K562 (cell line): ENCODE measurements around the gene PDCD10. TPM values are rescaled to one million over a fixed set of nuclear protein-coding genes. Genes with fewer than 3 reads are reported as not detected.

Source experiments
- DACH1 ChIP-seq: fragments of 450-650 bp; IDR thresholded peaks from 2 replicates; pipeline ENCODE4 v1.6.1; 2018; ENCODE audit not compliant: partially characterized antibody
- KDM4B ChIP-seq, 2 experiments: fragments of 450-650 bp in 1 of 2; sonication (generic) in 1 of 2; IDR thresholded peaks; 2 replicates each; pipeline ENCODE4 v1.6.1; 2016 to 2017; ENCODE audit warnings: borderline replicate concordance in 2 of 2, antibody characterized with exemption in 1 of 2, low read depth in 1 of 2, mild to moderate bottlenecking in 1 of 2
- LARP7 ChIP-seq: fragments of 450-650 bp; IDR thresholded peaks from 2 replicates; pipeline ENCODE4 v1.6.1; 2016
- LCOR ChIP-seq: sonication (generic); formaldehyde crosslinking; IDR thresholded peaks from 2 replicates; pipeline ENCODE4 v1.8.0; 2022; ENCODE audit warnings: mild to moderate bottlenecking, missing genetic modification reagents
- MECOM ChIP-seq: fragments of 250-450 bp; sonication (Bioruptor Pico); IDR thresholded peaks from 2 replicates; pipeline ENCODE4 v1.8.0; 2022; ENCODE audit warnings: inconsistent platforms
- MIER1 ChIP-seq: fragments of 450-650 bp; IDR thresholded peaks from 2 replicates; pipeline ENCODE4 v1.6.1; 2016; ENCODE audit warnings: antibody characterized with exemption, mild to moderate bottlenecking, low read depth
- MXI1 ChIP-seq: IDR thresholded peaks from 2 replicates; pipeline ENCODE4 v1.6.1; 2011; ENCODE audit warnings: low read depth, mild to moderate bottlenecking, improper control_type of control experiment, low read length
- PATZ1 ChIP-seq: fragments of 250-450 bp; sonication (Bioruptor Pico); IDR thresholded peaks from 2 replicates; pipeline ENCODE4 v1.5.0; 2020; ENCODE audit warnings: mild to moderate bottlenecking, borderline replicate concordance
- PCBP1 ChIP-seq: fragments of 200-400 bp; formaldehyde crosslinking; IDR thresholded peaks from 2 replicates; pipeline ENCODE4 v1.6.1; 2018; ENCODE audit warnings: mild to moderate bottlenecking, low read depth, low read length; ENCODE audit not compliant: poor library complexity, severe bottlenecking
- PCBP2 ChIP-seq: fragments of 200-400 bp; formaldehyde crosslinking; IDR thresholded peaks from 2 replicates; pipeline ENCODE4 v1.6.1; 2018; ENCODE audit warnings: low read length, low read depth, mild to moderate bottlenecking, moderate library complexity; ENCODE audit not compliant: poor library complexity, severe bottlenecking
- PHB ChIP-seq: fragments of 250-450 bp; sonication (Bioruptor Pico); IDR thresholded peaks from 2 replicates; pipeline ENCODE4 v1.5.0; 2021
- PHTF2 ChIP-seq: fragments of 250-450 bp; sonication (Bioruptor Pico); IDR thresholded peaks from 2 replicates; pipeline ENCODE4 v1.5.0; 2021; ENCODE audit warnings: mild to moderate bottlenecking
- PURB ChIP-seq: sonication (generic); formaldehyde crosslinking; IDR thresholded peaks from 2 replicates; pipeline ENCODE4 v1.9.0; 2021; ENCODE audit warnings: low read depth, mild to moderate bottlenecking, missing genetic modification reagents
- RBM34 ChIP-seq: fragments of 200-400 bp; formaldehyde crosslinking; IDR thresholded peaks from 2 replicates; pipeline ENCODE4 v1.6.1; 2018; ENCODE audit warnings: low read length, borderline replicate concordance; ENCODE audit not compliant: insufficient read depth
- SMARCE1 ChIP-seq: fragments of 450-650 bp; IDR thresholded peaks from 2 replicates; pipeline ENCODE4 v1.7.1; 2016; ENCODE audit warnings: mild to moderate bottlenecking
- SP1 ChIP-seq: sonication (generic); formaldehyde crosslinking; IDR thresholded peaks from 2 replicates; pipeline ENCODE4 v1.8.1; 2022; ENCODE audit warnings: mild to moderate bottlenecking, missing genetic modification reagents
- ZBTB1 ChIP-seq: sonication (generic); formaldehyde crosslinking; IDR thresholded peaks from 2 replicates; pipeline ENCODE4 v1.8.1; 2023; ENCODE audit warnings: missing genetic modification reagents, low read depth, mild to moderate bottlenecking, borderline replicate concordance
- ZBTB12 ChIP-seq: fragments of 250-450 bp; sonication (Bioruptor Pico); IDR thresholded peaks from 2 replicates; pipeline ENCODE4 v1.4.0; 2020
- ZC3H8 ChIP-seq: fragments of 450-650 bp; IDR thresholded peaks from 2 replicates; pipeline ENCODE4 v1.6.1; 2017
- ZFPM2 ChIP-seq: fragments of 250-450 bp; sonication (Bioruptor Pico); IDR thresholded peaks from 2 replicates; pipeline ENCODE4 v1.5.1; 2022; ENCODE audit warnings: mild to moderate bottlenecking
- ZNF408 ChIP-seq: fragments of 250-450 bp; sonication (Bioruptor Pico); IDR thresholded peaks from 2 replicates; pipeline ENCODE4 v1.4.0; 2020; ENCODE audit warnings: low read depth, mild to moderate bottlenecking, moderate library complexity
- ZNF77 ChIP-seq: fragments of 250-450 bp; sonication (Bioruptor Pico); IDR thresholded peaks from 2 replicates; pipeline ENCODE4 v1.5.0; 2020
- polyA plus RNA-seq, 8 experiments: library from polyadenylated mRNA; depleted of rRNA in 4 of 8; stranded (reverse) in 5 of 8; unstranded in 3 of 8; fragments of >200 nt; fragmentation: Nextera tagmentation in 2 of 8; fragmentation: Illumina TruSeq in 1 of 8; extraction: Ambion mirVana in 2 of 8; extraction: Trizol in 1 of 8; gene quantifications; 2 replicates each; pipeline versions ENCODE4 v1.2.1 to v1.2.3, GENCODE V29; 2011 to 2014; ENCODE audit warnings: inconsistent platforms in 1 of 8, missing spikeins in 1 of 8
- total RNA-seq, 7 experiments: library from RNA; depleted of rRNA in 6 of 7; stranded (reverse); fragments of >200 nt in 6 of 7; fragmentation: Illumina TruSeq in 2 of 7; extraction: Trizol in 2 of 7; gene quantifications; 2 replicates each; pipeline versions ENCODE4 v1.2.1 to v1.2.3, GENCODE V29; 2011 to 2021; ENCODE audit warnings: low replicate concordance in 1 of 7
- TF ChIP-seq, protein P1 (sequence below): fragments of 450-650 bp; IDR thresholded peaks from 2 replicates; pipeline ENCODE4 v1.7.0; 2016; ENCODE audit warnings: borderline replicate concordance
- TF ChIP-seq, protein P2 (sequence below): sonication (generic); formaldehyde crosslinking; IDR thresholded peaks from 2 replicates; pipeline ENCODE4 v1.4.0; 2020; ENCODE audit warnings: mild to moderate bottlenecking, missing genetic modification reagents

The PDCD10 gene
- total and polyA plus RNA-seq, 9 of the 15 experiments (the other 6 are each of a cell fraction or from before 2014, with no cell fraction given), result 121 to 476 (median 232) TPM

- TF ChIP-seq SP1 (CRISPR knock-in tag), result no peak
- TF ChIP-seq, protein P1, sequence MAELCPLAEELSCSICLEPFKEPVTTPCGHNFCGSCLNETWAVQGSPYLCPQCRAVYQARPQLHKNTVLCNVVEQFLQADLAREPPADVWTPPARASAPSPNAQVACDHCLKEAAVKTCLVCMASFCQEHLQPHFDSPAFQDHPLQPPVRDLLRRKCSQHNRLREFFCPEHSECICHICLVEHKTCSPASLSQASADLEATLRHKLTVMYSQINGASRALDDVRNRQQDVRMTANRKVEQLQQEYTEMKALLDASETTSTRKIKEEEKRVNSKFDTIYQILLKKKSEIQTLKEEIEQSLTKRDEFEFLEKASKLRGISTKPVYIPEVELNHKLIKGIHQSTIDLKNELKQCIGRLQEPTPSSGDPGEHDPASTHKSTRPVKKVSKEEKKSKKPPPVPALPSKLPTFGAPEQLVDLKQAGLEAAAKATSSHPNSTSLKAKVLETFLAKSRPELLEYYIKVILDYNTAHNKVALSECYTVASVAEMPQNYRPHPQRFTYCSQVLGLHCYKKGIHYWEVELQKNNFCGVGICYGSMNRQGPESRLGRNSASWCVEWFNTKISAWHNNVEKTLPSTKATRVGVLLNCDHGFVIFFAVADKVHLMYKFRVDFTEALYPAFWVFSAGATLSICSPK, result no peak
- no peak for TF ChIP-seq PCBP2
- no peak for TF ChIP-seq PCBP1
- TF ChIP-seq MECOM (CRISPR knock-in tag), result no peak
- TF ChIP-seq SMARCE1, result peak; percentile 82
- no peak for TF ChIP-seq ZNF77 (CRISPR knock-in tag)
- TF ChIP-seq ZBTB12 (CRISPR knock-in tag), result no peak
- TF ChIP-seq ZNF408 (CRISPR knock-in tag), result no peak
- TF ChIP-seq, protein P2, sequence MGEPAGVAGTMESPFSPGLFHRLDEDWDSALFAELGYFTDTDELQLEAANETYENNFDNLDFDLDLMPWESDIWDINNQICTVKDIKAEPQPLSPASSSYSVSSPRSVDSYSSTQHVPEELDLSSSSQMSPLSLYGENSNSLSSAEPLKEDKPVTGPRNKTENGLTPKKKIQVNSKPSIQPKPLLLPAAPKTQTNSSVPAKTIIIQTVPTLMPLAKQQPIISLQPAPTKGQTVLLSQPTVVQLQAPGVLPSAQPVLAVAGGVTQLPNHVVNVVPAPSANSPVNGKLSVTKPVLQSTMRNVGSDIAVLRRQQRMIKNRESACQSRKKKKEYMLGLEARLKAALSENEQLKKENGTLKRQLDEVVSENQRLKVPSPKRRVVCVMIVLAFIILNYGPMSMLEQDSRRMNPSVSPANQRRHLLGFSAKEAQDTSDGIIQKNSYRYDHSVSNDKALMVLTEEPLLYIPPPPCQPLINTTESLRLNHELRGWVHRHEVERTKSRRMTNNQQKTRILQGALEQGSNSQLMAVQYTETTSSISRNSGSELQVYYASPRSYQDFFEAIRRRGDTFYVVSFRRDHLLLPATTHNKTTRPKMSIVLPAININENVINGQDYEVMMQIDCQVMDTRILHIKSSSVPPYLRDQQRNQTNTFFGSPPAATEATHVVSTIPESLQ (CRISPR knock-in tag), result no peak
- TF ChIP-seq MXI1, result peak; percentile 72
- no peak for TF ChIP-seq LARP7
- no peak for TF ChIP-seq PATZ1 (CRISPR knock-in tag)
- TF ChIP-seq ZC3H8, result no peak
- no peak for TF ChIP-seq DACH1
- TF ChIP-seq LCOR (CRISPR knock-in tag), result no peak
- no peak for TF ChIP-seq PURB
- TF ChIP-seq PHB (CRISPR knock-in tag), result no peak
- no peak for TF ChIP-seq MIER1
- TF ChIP-seq ZFPM2, result no peak
- TF ChIP-seq RBM34, result no peak
- no peak for TF ChIP-seq ZBTB1 (CRISPR knock-in tag)
- no peak for TF ChIP-seq PHTF2 (CRISPR knock-in tag)
- no peak for TF ChIP-seq KDM4B (IDR thresholded peaks at IDR 0.05; ENCODE audit: borderline replicate concordance in 2 of 2, low read depth in 1 of 2)
These were observed 10.8 kb downstream of the PDCD10 start (continued) for GRCh38 chr3:167723872-167724271.
